GM21737 (cell line): ENCODE data around the gene RALGDS.

Source experiments
- ATAC-seq: cut with Tn5 transposase; IDR thresholded peaks from one replicate; pipeline ENCODE4 v1.9.1; 2021; ENCODE audit warnings: mild to moderate bottlenecking, moderate library complexity; ENCODE audit not compliant: unreplicated experiment

The RALGDS gene

GRCh38 chr9:133108794-133109641 is 12.0 kb downstream of the RALGDS start:
- no peak for ATAC-seq

- no peak for ATAC-seq
Measured at GRCh38 chr9:133107961-133108793, 12.9 kb downstream of the RALGDS start.

GRCh38 chr9:133107245-133107722 is 13.8 kb downstream of the RALGDS start:
- no peak for ATAC-seq

DNA sequence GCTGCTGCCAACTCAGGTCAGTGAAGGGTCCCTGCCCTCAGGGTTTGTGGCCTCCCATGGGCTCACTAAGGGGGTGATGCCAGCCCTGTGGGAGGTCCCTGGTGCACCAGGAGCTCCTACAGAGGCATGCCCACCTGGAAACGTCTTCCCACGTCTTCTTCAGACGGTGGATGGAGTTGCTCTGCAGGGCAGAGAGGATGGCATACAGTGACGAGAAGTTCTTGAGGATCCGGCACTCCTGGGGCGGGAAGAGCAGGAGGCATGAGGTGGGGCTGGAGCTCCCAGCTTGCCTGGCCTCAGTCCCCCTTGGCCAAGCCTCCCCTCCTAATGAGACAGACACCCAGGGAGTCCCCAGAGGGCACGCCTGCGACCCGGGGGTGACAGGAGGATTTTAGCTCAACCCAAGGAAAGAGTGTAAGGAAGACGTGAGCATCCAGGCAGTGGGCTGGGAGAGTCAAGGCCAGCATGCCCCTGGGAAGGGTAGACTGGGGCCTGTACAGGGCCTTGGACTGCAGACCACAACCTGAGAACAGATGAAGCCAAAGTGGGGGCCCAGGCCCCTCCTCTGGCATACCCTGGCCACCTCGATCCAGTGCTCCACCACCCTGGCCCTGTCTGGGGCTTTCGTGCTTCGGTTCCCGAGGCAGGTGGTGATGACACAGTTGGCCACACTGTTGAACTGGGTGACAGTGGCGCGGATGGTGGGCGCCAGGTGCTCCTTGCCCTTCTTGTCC is 14.4 kb downstream of the RALGDS start:
- ATAC-seq: no peak

DNA sequence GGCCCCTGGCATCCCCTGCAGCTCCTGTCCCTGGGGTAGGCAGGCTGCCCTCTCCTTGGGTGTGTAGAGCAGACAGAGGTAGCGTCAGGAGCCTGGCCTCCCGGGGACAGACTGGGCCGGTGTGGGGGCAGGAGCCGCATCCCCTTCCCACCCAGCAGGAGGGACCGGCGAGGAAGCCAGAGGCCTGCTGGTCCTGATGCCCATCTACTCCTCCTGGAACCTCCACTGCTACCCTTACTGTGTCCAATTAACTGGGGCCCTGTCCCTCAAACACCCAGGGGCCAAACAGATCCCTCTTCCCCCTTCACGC is 15.6 kb downstream of the RALGDS start:
- no peak for ATAC-seq

GRCh38 chr9:133104718-133105460 is 16.2 kb downstream of the RALGDS start:
- no peak for ATAC-seq

GRCh38 chr9:133103987-133104505 is 17.0 kb downstream of the RALGDS start:
- ATAC-seq: no peak

DNA sequence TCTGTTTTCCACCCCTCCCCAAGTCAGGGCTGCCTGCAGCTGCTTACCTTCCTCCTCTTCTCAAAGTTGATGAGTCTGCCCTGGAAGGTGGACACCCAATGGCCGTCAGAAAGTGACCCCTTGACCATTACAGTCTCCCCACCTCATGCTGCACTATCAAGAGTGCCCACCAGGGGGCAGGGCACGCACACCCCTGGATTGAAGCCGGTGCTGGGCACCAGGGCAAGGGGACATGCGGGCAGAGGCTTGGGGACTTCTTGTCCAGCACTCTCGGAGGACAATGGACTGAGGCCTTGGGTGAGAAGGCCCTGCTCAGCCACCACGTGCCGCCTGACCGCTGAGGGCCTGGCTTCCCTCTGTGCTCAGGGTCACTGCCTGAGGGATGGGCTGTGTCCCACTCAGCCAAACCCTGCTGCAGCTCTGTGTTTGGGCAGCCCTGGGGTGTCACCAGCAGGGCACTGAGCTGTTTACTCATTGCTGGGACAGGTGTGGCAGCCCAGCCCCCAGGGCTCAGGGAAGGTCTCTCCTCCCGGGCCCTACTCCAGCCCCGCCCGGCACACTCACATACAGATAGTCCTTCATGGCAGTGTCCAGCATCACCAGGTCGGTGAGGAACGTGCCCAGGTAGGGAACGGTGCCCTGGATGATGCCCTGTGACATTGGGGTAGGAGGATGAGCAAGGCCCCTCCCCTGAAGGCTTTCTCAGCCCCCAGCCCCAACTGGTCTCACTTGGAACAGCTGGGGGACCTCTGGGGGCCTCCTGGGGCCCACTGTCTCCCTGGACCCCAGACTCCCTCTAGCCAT is 17.7 kb downstream of the RALGDS start:
- ATAC-seq: no peak

DNA sequence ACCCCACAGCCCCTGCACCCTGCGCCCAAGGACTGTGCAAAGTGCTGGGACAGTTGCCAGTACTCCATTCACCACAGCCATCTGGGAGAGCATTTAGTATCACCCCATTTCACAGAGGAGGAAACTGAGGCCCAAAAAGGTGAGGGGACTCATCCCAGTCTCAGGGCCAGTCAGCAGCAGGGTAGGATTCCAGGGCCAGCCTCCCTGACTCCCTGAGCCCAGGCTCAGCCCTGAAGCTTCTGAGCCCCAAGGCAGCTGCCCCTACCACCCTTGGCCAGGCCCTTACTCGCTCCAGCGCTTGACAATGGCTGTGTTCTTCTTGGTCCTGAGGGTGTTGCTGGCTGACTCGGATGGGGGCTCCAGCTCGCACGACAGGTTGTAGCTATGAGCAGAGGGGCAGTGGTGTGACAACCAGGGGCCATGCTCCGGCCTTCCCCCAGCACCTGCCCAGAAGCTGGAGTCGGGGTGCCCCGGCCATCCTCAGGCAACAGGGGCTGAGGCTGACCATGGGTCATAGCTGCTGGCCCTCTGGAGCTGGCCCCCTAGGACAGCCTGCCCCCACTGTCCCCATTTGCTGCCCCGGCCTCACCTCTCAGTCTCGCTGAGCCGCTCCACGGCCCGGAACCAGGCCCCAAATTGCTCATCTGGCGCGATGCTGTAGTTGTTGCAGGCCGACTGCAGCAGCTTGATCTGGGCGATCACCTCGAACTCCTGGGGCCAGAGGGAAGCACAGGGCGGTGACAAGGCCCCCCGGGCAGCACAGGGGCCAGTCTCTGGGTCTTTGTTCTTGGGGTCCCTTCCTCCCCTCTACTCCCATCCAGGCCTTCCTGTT is 18.6 kb downstream of the RALGDS start:
- no peak for ATAC-seq

GRCh38 chr9:133101356-133102189 is 19.5 kb downstream of the RALGDS start:
- no peak for ATAC-seq

GRCh38 chr9:133100506-133101355 is 20.3 kb downstream of the RALGDS start:
- ATAC-seq: no peak

DNA sequence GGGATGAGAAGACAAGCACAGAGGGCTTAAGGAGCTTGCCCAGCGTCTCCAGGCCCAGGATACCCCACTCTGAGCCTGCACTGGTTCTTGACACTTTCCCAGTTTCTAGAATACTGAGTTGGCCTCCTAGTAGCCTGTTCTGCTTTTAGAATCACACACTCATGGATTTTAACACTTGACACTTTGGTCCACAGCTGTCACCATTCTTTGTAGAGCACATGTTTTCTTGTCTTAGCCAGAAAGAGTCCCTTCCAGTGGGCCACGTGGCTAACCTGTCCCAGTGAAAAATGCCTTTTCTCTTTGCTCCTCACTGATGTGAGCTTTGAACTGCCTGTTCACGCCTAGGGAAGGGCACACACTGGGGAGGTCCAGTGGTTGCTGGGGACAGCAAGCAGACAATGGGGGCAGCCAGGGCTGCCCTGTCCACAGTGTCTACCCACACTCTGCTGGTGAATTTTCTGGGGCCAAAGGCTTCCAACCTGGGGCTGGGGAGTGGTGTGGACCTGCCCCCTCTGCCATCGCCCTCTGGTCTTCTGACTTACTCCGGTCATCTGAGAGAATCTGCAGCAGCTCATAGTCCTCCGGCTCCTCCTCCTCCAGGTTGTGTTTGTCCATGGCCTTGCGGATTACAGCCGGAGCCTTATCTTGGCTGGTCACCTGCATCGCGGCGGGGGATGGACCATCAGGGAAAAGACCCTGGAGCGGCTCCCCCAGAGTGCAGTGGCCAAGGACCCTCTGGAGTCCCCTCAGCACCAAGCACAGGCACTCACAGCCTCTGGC is 21.1 kb downstream of the RALGDS start:
- no peak for ATAC-seq

GRCh38 chr9:133098871-133099270 is 22.2 kb downstream of the RALGDS start:
- no peak for ATAC-seq

- ATAC-seq: no peak
Measured at GRCh38 chr9:133098104-133098754, 22.8 kb downstream of the RALGDS start.

DNA sequence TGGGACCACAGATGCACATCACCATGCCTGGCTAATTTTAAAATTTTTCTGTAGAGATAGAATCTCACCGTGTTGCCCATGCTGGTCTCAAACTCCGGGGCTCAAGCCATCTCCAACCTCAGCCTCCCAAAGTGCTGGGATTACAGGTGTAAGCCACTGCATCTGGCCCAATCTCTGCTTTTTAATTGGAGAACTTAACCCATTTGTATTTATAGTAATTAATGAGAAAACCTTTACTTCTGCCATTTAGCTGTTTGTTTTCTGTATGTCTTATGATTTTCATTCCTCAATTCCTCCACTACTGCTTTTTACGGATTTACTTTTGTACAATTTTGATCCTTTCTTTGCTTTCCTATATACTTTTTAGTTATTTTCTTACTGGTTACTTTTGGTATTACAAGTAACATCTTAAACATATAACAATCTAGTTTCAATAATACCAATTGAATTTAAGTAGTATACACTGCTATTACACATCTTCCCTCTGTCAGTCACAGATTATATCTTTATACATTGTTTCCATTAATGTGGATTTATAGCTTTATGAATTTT is 26.1 kb downstream of the RALGDS start:
- no peak for ATAC-seq
